Fibroblast of lung (primary cell): Measurements from ENCODE around the gene DDX10. TPM values are rescaled to one million over a fixed set of nuclear protein-coding genes. Genes with fewer than 3 reads are reported as not detected.

Experiments
- DNase-seq, 2 donors: peaks; one replicate each; pipeline versions ENCODE4 v3.0.0 to v3.0.0-alpha.2; 2010; ENCODE audit warnings: low read depth in 2 of 2
- H2AFZ ChIP-seq: 2 replicates; pipeline ENCODE4 v1.5.1; 2012; ENCODE audit warnings: low read length, control low read depth, inconsistent platforms
- H3K27ac ChIP-seq: 2 replicates; pipeline ENCODE4 v1.5.1; 2011; ENCODE audit warnings: low read length, control low read depth; ENCODE audit not compliant: insufficient read depth
- H3K27me3 ChIP-seq: 2 replicates; pipeline ENCODE4 v1.5.1; 2011; ENCODE audit warnings: mild to moderate bottlenecking, low read length; ENCODE audit not compliant: control insufficient read depth, insufficient read depth
- H3K36me3 ChIP-seq: 2 replicates; pipeline ENCODE4 v1.5.1; 2011; ENCODE audit warnings: low read length; ENCODE audit not compliant: control insufficient read depth, insufficient read depth
- H3K4me1 ChIP-seq: 2 replicates; pipeline ENCODE4 v1.5.1; 2011; ENCODE audit warnings: low read length; ENCODE audit not compliant: control insufficient read depth, insufficient read depth; ENCODE audit errors: extremely low read depth
- H3K4me2 ChIP-seq: 2 replicates; pipeline ENCODE4 v1.5.1; 2011; ENCODE audit warnings: low read length, control low read depth; ENCODE audit not compliant: insufficient read depth; ENCODE audit errors: extremely low read depth
- H3K4me3 ChIP-seq, 4 experiments: fragments of 200-600 bp in 1 of 4; sonication (generic) in 1 of 4; replicated peaks in 1 of 4; 2 replicates each; pipeline ENCODE4 v1.5.1; 2011 to 2016; ENCODE audit warnings: low read length in 4 of 4, low read depth in 3 of 4, mild to moderate bottlenecking in 3 of 4, control low read depth in 2 of 4, inconsistent platforms in 1 of 4, mixed read lengths in 1 of 4; ENCODE audit not compliant: insufficient read depth in 1 of 4; ENCODE audit errors: control extremely low read depth in 1 of 4
- H3K79me2 ChIP-seq: 2 replicates; pipeline ENCODE4 v1.5.1; 2012; ENCODE audit warnings: mild to moderate bottlenecking, low read length, inconsistent platforms; ENCODE audit not compliant: control insufficient read depth, insufficient read depth
- H3K9ac ChIP-seq: 2 replicates; pipeline ENCODE4 v1.5.1; 2011; ENCODE audit warnings: mild to moderate bottlenecking, low read length, control low read depth; ENCODE audit not compliant: insufficient read depth
- H3K9me3 ChIP-seq: 2 replicates; pipeline ENCODE4 v1.5.1; 2012; ENCODE audit warnings: low read depth, low read length; ENCODE audit not compliant: control insufficient read depth, insufficient read depth
- H4K20me1 ChIP-seq: 2 replicates; pipeline ENCODE4 v1.5.1; 2011; ENCODE audit warnings: low read length; ENCODE audit not compliant: control insufficient read depth, insufficient read depth; ENCODE audit errors: extremely low read depth
- CTCF ChIP-seq, 2 donors: IDR thresholded peaks in 1 of 2; conservative IDR thresholded peaks in 1 of 2; 1 replicate in 1 of 2; 2 replicates in 1 of 2; pipeline ENCODE4 v1.5.1; 2011 to 2012; ENCODE audit warnings: low read length in 2 of 2, control low read depth in 1 of 2, inconsistent platforms in 1 of 2, low read depth in 1 of 2, mild to moderate bottlenecking in 1 of 2
- EZH2 ChIP-seq: IDR thresholded peaks from 2 replicates; pipeline ENCODE4 v1.5.1; 2012; ENCODE audit warnings: low read length, control low read depth, mild to moderate bottlenecking; ENCODE audit errors: missing control alignments
- polyA plus RNA-seq, 2 donors: library from polyadenylated mRNA; depleted of rRNA in 1 of 2; stranded (reverse) in 1 of 2; unstranded in 1 of 2; fragments of >200 nt; gene quantifications; 2 replicates each; pipeline ENCODE4 v1.2.1, GENCODE V29; 2011 to 2012; ENCODE audit warnings: missing spikeins in 1 of 2
- total RNA-seq: library from RNA; depleted of rRNA; stranded (reverse); fragments of >200 nt; gene quantifications from 2 replicates; pipeline ENCODE4 v1.2.1, GENCODE V29; 2014

Gene DDX10
- total and polyA plus RNA-seq, 2 donors (not counting 1 experiment from before 2014, with no cell fraction given): 18.5 to 20.7 TPM

DNA sequence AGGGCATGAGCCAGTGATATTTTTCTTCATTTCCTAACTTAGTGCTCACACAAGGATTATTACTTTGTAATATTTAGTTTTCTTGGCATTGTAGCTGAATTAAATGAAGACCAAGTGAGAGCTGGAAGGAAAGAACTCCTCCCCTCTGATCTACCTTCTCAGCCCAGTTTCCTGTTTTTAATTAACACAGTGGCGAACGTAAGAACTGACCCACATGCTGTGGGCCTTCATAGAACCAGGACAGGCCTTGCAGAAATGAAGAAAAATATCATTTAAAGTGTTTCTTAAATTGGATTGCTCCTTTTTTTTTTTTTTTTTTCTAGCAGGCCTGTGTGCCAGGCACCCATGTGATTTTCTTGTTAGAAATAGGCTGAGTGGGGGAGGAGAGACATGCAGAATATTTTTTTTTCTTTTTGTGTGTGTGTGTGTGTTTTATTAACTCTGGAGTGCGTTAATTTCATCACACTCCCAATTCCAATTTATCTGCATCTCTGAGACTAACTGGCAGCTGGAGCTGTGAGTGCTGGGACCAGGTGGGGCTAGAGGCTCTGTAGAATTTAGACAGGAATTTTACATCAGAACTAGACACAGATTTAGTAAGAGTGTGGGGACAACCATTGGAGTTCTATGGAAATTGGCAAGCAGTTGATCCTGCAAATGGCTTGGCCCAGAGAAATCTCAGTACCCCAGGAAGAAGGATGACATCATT, 320.5 kb downstream of the DDX10 start:
- Histone ChIP-seq H4K20me1 (no peaks in the 10 kb centered on the region), H3K4me1 (peaks cover 7% of the 10 kb centered on the region), H3K27me3 (no peaks in the 10 kb centered on the region), H3K4me3 (no peak overlapping the region), H3K9me3 (no peaks in the 10 kb centered on the region), H3K4me2 (peak overlapping the region; percentile 17), H3K36me3 (no peaks in the 10 kb centered on the region), H3K27ac (no peak overlapping the region), H2AFZ (no peak overlapping the region), H3K79me2 (no peaks in the 10 kb centered on the region), H3K9ac (no peak overlapping the region)
- peak in 1 of 2 donors; percentile 19 for DNase-seq
- TF ChIP-seq CTCF (conservative IDR thresholded peaks at IDR 0.05 in 1 of 2, IDR thresholded peaks at IDR 0.05 in 1 of 2; ENCODE audit: low read depth in 1 of 2, low read length in 2 of 2): no peak
- no peak for TF ChIP-seq EZH2

DNA sequence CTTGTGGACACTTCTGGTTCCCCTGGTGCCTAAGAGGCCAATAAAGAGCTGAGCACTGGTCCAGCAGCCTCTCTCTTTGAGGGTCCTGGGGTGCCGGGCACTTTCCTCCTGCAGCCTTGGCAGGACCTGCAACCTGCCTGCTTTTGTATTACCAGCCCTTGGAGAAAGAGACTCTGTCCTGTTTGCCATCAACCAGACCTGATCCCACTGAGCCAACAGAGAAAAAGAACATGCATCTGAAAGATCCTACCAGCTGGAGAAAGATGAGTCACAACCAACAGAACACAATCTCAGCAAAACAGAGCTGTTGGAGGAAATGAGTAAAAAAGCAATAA, 321.0 kb downstream of the DDX10 start:
- TF ChIP-seq CTCF (conservative IDR thresholded peaks at IDR 0.05 in 1 of 2, IDR thresholded peaks at IDR 0.05 in 1 of 2; ENCODE audit: low read depth in 1 of 2, low read length in 2 of 2) (no peak), EZH2 (no peak)
- Histone ChIP-seq H3K4me1 (peaks cover 7% of the 10 kb centered on the region), H3K4me3 (no peak overlapping the region), H3K27ac (no peak overlapping the region), H3K9ac (no peak overlapping the region), H3K79me2 (no peaks in the 10 kb centered on the region), H3K4me2 (peak overlapping the region; percentile 32), H3K27me3 (no peaks in the 10 kb centered on the region), H3K9me3 (no peaks in the 10 kb centered on the region), H2AFZ (no peak overlapping the region), H3K36me3 (no peaks in the 10 kb centered on the region), H4K20me1 (no peaks in the 10 kb centered on the region)
- peak; percentile 72 to 76 for DNase-seq

Other genes starting within 250 kb of the DDX10 start
- gene C11orf65, start 197.5 kb upstream of the DDX10 start, total RNA-seq: 1.8 and 2.3 TPM in 2 replicates
- 0.54 and 0.75 TPM in 2 replicates for gene C11orf65, start 197.5 kb upstream of the DDX10 start, polyA plus RNA-seq
- 23.4 and 41.1 TPM in 2 replicates for gene POGLUT3, start 166.7 kb upstream of the DDX10 start, total RNA-seq
- 60.4 and 81.0 TPM in 2 replicates for gene POGLUT3, start 166.7 kb upstream of the DDX10 start, polyA plus RNA-seq
- 1.8 and 11.2 TPM in 2 replicates for gene EXPH5, start 71.3 kb upstream of the DDX10 start, total RNA-seq
- 2.9 and 3.4 TPM in 2 replicates for gene EXPH5, start 71.3 kb upstream of the DDX10 start, polyA plus RNA-seq